DOHH2 (cell line): ENCODE measurements around the gene NT5C1A.

Source experiments
- H3F3A ChIP-seq: fragments of 200-600 bp; sonication (generic), shearing (Covaris generic); 2 replicates; pipeline ENCODE4 v1.6.0; 2016; ENCODE audit warnings: antibody characterized with exemption, mild to moderate bottlenecking; ENCODE audit not compliant: control insufficient read depth, insufficient read depth
- H3K27ac ChIP-seq: fragments of 200-600 bp; sonication (generic); 2 replicates; pipeline ENCODE4 v1.5.1; 2014; ENCODE audit warnings: low read depth, mild to moderate bottlenecking, low read length, moderate library complexity
- H3K27me3 ChIP-seq: fragments of 200-600 bp; sonication (generic); 2 replicates; pipeline ENCODE4 v1.6.1; 2014; ENCODE audit warnings: mild to moderate bottlenecking, low read length, mixed read lengths; ENCODE audit not compliant: control insufficient read depth
- H3K36me3 ChIP-seq: fragments of 200-600 bp; sonication (generic); 2 replicates; pipeline ENCODE4 v1.6.1; 2014; ENCODE audit warnings: mild to moderate bottlenecking, low read length, moderate library complexity, mixed read lengths; ENCODE audit not compliant: control insufficient read depth
- H3K4me1 ChIP-seq: fragments of 200-600 bp; sonication (generic); 2 replicates; pipeline ENCODE4 v1.6.1; 2014; ENCODE audit warnings: mild to moderate bottlenecking, low read length, mixed read lengths; ENCODE audit not compliant: control insufficient read depth
- H3K4me2 ChIP-seq: fragments of 200-600 bp; sonication (generic); 2 replicates; pipeline ENCODE4 v1.6.0; 2014; ENCODE audit warnings: mild to moderate bottlenecking, low read length, moderate library complexity
- H3K4me3 ChIP-seq: fragments of 200-600 bp; sonication (generic); 2 replicates; pipeline ENCODE4 v1.5.1; 2014; ENCODE audit warnings: mild to moderate bottlenecking, low read length, mixed read lengths
- H3K79me2 ChIP-seq: fragments of 200-600 bp; sonication (generic); 2 replicates; pipeline ENCODE4 v1.6.1; 2014; ENCODE audit warnings: mild to moderate bottlenecking, low read length, mixed read lengths; ENCODE audit not compliant: control insufficient read depth
- H3K9me2 ChIP-seq: fragments of 200-600 bp; sonication (generic); replicated peaks from 2 replicates; pipeline ENCODE4 v1.6.1; 2014; ENCODE audit warnings: mild to moderate bottlenecking, low read length, mixed read lengths; ENCODE audit not compliant: control insufficient read depth
- H3K9me3 ChIP-seq: fragments of 200-600 bp; sonication (generic); 2 replicates; pipeline ENCODE4 v1.6.1; 2014; ENCODE audit warnings: antibody characterized with exemption, low read length, mixed read lengths; ENCODE audit not compliant: control insufficient read depth, insufficient read depth
- H4K20me1 ChIP-seq: fragments of 200-600 bp; sonication (generic); 2 replicates; pipeline ENCODE4 v1.6.0; 2014; ENCODE audit warnings: low read depth, mild to moderate bottlenecking, antibody characterized with exemption, low read length, moderate library complexity; ENCODE audit not compliant: control insufficient read depth, insufficient read depth
- CTCF ChIP-seq: fragments of 200-600 bp; sonication (generic); IDR thresholded peaks from one replicate; pipeline ENCODE4 v1.5.1; 2014; ENCODE audit warnings: antibody characterized with exemption, mild to moderate bottlenecking, low read depth, low read length; ENCODE audit not compliant: poor library complexity, severe bottlenecking
- EZH2phosphoT487 ChIP-seq: fragments of 200-600 bp; sonication (generic); IDR thresholded peaks from 2 replicates; pipeline ENCODE4 v1.6.1; 2017; ENCODE audit warnings: borderline replicate concordance, mild to moderate bottlenecking, antibody characterized with exemption, low read length, moderate library complexity, mixed read lengths

NT5C1A gene

GRCh38 chr1:39676948-39677548 lies 5.1 kb upstream of the NT5C1A start:
- Histone ChIP-seq H3F3A (no peaks in the 10 kb centered on the region), H3K27me3 (peaks cover 37% of the 10 kb centered on the region), H3K4me1 (peaks cover 4% of the 10 kb centered on the region; the same call in 1 of the 2 replicates), H3K36me3 (no peaks in the 10 kb centered on the region), H3K4me2 (no peak overlapping the region), H4K20me1 (no peaks in the 10 kb centered on the region), H3K27ac (no peak overlapping the region), H3K9me2 (no peaks in the 10 kb centered on the region), H3K79me2 (no peaks in the 10 kb centered on the region), H3K9me3 (no peaks in the 10 kb centered on the region), H3K4me3 (no peak overlapping the region)
- TF ChIP-seq EZH2phosphoT487, result no peak
- no peak for TF ChIP-seq CTCF

- Histone ChIP-seq H3K9me3 (no peaks in the 10 kb centered on the region), H3K27ac (no peak overlapping the region), H3K4me3 (no peak overlapping the region), H3K9me2 (no peaks in the 10 kb centered on the region), H3K27me3 (peaks cover 36% of the 10 kb centered on the region), H4K20me1 (no peaks in the 10 kb centered on the region), H3K4me1 (no peaks in the 10 kb centered on the region), H3F3A (no peaks in the 10 kb centered on the region), H3K4me2 (no peak overlapping the region), H3K36me3 (no peaks in the 10 kb centered on the region), H3K79me2 (no peaks in the 10 kb centered on the region)
- no peak for TF ChIP-seq CTCF
- TF ChIP-seq EZH2phosphoT487, result no peak
Measured at GRCh38 chr1:39675220-39675619, 3.3 kb upstream of the NT5C1A start.

GRCh38 chr1:39673215-39673614 lies 1.3 kb upstream of the NT5C1A start:
- no peaks in the 10 kb centered on the region for H3K79me2 ChIP-seq
- no peaks in the 10 kb centered on the region for H3K9me3 ChIP-seq
- H3K27ac ChIP-seq, result no peak overlapping the region
- no peaks in the 10 kb centered on the region for H3F3A ChIP-seq
- H4K20me1 ChIP-seq, result no peaks in the 10 kb centered on the region
- H3K36me3 ChIP-seq, result no peaks in the 10 kb centered on the region
- H3K4me2 ChIP-seq, result no peak overlapping the region
- no peaks in the 10 kb centered on the region for H3K4me1 ChIP-seq
- no peak overlapping the region for H3K4me3 ChIP-seq
- peaks cover 26% of the 10 kb centered on the region for H3K27me3 ChIP-seq
- no peaks in the 10 kb centered on the region for H3K9me2 ChIP-seq
- TF ChIP-seq CTCF (no peak), EZH2phosphoT487 (no peak)
